Measurements from ENCODE around the gene MRPL53. TPM values are rescaled to one million over a fixed set of nuclear protein-coding genes. Genes with fewer than 3 reads are reported as not detected.

Gene MRPL53
- total RNA-seq, 1 experiment from 2014 or later, result 52.1 TPM

GRCh38 chr2:74507926-74508520, 35.5 kb upstream of the MRPL53 start:
- Mint-ChIP-seq H3K27me3 (ENCODE audit: low read depth) (peaks cover 92% of the 10 kb centered on the region), H3K27ac (peak overlapping the region; percentile 87), H3K4me1 (peaks cover 28% of the 10 kb centered on the region), H3K36me3 (peaks cover 22% of the 10 kb centered on the region), H3K4me3 (peak overlapping the region; percentile 99), H3K9me3 (no peaks in the 10 kb centered on the region)
- ATAC-seq, result peak; percentile 38
- ChIA-PET CTCF (interaction anchor here (1.0 to 3.0 kb wide), 6 partner anchors 8 to 79 kb away, joined by 3 to 13 read pairs (median 5); partner anchors contain the start of genes CCDC142, TTC31 and WBP1), POLR2A (interaction anchor here (1.0 to 1.4 kb wide), 3 partner anchors 8 to 50 kb away, joined by 3 to 8 read pairs (median 3); partner anchors contain the start of gene WBP1)
- DNase-seq (ENCODE audit: low spot score), result peak; percentile 45
- TF ChIP-seq ZNF121 (CRISPR knock-in tag; IDR thresholded peaks at IDR 0.05), result no peak
- TF ChIP-seq ZNF423 (CRISPR knock-in tag; IDR thresholded peaks at IDR 0.05), result no peak
- no peak; the same call in 1 of the 2 replicates for TF ChIP-seq MAX (CRISPR knock-in tag; IDR thresholded peaks at IDR 0.05)
- no peak for TF ChIP-seq CBFB (CRISPR knock-in tag; IDR thresholded peaks at IDR 0.05; ENCODE audit: low read depth)
- no peak for TF ChIP-seq ZNF219 (CRISPR knock-in tag; IDR thresholded peaks at IDR 0.05; ENCODE audit: borderline replicate concordance)
- no peak for TF ChIP-seq ELF4 (CRISPR knock-in tag; IDR thresholded peaks at IDR 0.05; ENCODE audit: low read depth)

GRCh38 chr2:74507145-74507925, 34.9 kb upstream of the MRPL53 start, which contains the start of gene PCGF1:
Gene PCGF1 (minus strand): TSS chr2:74507695. CDS start chr2:74507668, 27 bp downstream.
- ChIA-PET CTCF (interaction anchor here (1.1 to 3.0 kb wide), 6 partner anchors 8 to 80 kb away, joined by 3 to 13 read pairs (median 6); partner anchors contain the start of genes CCDC142, HTRA2 and TTC31), POLR2A (interaction anchor here (0.6 to 1.1 kb wide), 4 partner anchors 9 to 49 kb away, joined by 3 to 8 read pairs (median 3); partner anchors contain the start of genes LOXL3 and WBP1)
- Mint-ChIP-seq H3K27ac (peak within 1 kb of the TSS; percentile 100), H3K9me3 (no peaks in the 10 kb centered on the region), H3K4me1 (peaks cover 29% of the 10 kb centered on the region), H3K4me3 (peak within 1 kb of the TSS; percentile 99), H3K27me3 (ENCODE audit: low read depth) (peaks cover 92% of the 10 kb centered on the region), H3K36me3 (peaks cover 22% of the 10 kb centered on the region)
- DNase-seq (ENCODE audit: low spot score), result peak; percentile 99
- ATAC-seq, result peak; percentile 86
- TF ChIP-seq TP53 (CRISPR knock-in tag; IDR thresholded peaks at IDR 0.05), result no peak
- TF ChIP-seq ATF6 (CRISPR knock-in tag; IDR thresholded peaks at IDR 0.05), result no peak
- no peak for TF ChIP-seq NR2C2 (CRISPR knock-in tag; IDR thresholded peaks at IDR 0.05)
- TF ChIP-seq, protein P1, sequence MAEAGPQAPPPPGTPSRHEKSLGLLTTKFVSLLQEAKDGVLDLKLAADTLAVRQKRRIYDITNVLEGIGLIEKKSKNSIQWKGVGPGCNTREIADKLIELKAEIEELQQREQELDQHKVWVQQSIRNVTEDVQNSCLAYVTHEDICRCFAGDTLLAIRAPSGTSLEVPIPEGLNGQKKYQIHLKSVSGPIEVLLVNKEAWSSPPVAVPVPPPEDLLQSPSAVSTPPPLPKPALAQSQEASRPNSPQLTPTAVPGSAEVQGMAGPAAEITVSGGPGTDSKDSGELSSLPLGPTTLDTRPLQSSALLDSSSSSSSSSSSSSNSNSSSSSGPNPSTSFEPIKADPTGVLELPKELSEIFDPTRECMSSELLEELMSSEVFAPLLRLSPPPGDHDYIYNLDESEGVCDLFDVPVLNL (CRISPR knock-in tag; IDR thresholded peaks at IDR 0.05; ENCODE audit: borderline replicate concordance, low read depth), result no peak
- peak; percentile 93 for TF ChIP-seq USF1 (CRISPR knock-in tag; IDR thresholded peaks at IDR 0.05)
- TF ChIP-seq ZNF232 (CRISPR knock-in tag; IDR thresholded peaks at IDR 0.05), result peak; percentile 51; the same call in 1 of the 2 replicates
- TF ChIP-seq, protein P2, sequence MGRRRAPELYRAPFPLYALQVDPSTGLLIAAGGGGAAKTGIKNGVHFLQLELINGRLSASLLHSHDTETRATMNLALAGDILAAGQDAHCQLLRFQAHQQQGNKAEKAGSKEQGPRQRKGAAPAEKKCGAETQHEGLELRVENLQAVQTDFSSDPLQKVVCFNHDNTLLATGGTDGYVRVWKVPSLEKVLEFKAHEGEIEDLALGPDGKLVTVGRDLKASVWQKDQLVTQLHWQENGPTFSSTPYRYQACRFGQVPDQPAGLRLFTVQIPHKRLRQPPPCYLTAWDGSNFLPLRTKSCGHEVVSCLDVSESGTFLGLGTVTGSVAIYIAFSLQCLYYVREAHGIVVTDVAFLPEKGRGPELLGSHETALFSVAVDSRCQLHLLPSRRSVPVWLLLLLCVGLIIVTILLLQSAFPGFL (CRISPR knock-in tag; IDR thresholded peaks at IDR 0.05; ENCODE audit: borderline replicate concordance), result no peak
- no peak for TF ChIP-seq TEAD4 (CRISPR knock-in tag; IDR thresholded peaks at IDR 0.05)
- no peak for TF ChIP-seq ZMAT4 (CRISPR knock-in tag; IDR thresholded peaks at IDR 0.05)
- 0 out of 2 replicates have a peak, but pooled peaks have one; percentile 51 for TF ChIP-seq SMAD3 (CRISPR knock-in tag; IDR thresholded peaks at IDR 0.05; ENCODE audit: borderline replicate concordance)
- TF ChIP-seq USF2 (CRISPR knock-in tag; IDR thresholded peaks at IDR 0.05), result peak; percentile 91
- TF ChIP-seq RORB (CRISPR knock-in tag; IDR thresholded peaks at IDR 0.05), result no peak
- TF ChIP-seq RELA (CRISPR knock-in tag; IDR thresholded peaks at IDR 0.05; ENCODE audit: borderline replicate concordance), result no peak
- TF ChIP-seq GTF2I (CRISPR knock-in tag; conservative IDR thresholded peaks at IDR 0.05), result no peak
- TF ChIP-seq ELF4 (CRISPR knock-in tag; IDR thresholded peaks at IDR 0.05; ENCODE audit: low read depth), result no peak
- no peak for TF ChIP-seq ESRRA (CRISPR knock-in tag; IDR thresholded peaks at IDR 0.05; ENCODE audit: borderline replicate concordance)
- TF ChIP-seq TEAD1 (CRISPR knock-in tag; IDR thresholded peaks at IDR 0.05), result peak; percentile 87
- peak; percentile 26; the same call in 1 of the 2 replicates for TF ChIP-seq CREM (CRISPR knock-in tag; IDR thresholded peaks at IDR 0.05)
- no peak for TF ChIP-seq SMAD4 (CRISPR knock-in tag; IDR thresholded peaks at IDR 0.05)
- no peak for TF ChIP-seq MYBL2 (CRISPR knock-in tag; IDR thresholded peaks at IDR 0.05)
- TF ChIP-seq SOX15 (CRISPR knock-in tag; IDR thresholded peaks at IDR 0.05), result no peak
- TF ChIP-seq ATF1 (CRISPR knock-in tag; IDR thresholded peaks at IDR 0.05), result no peak

All from WTC11 (cell line).